Measurements from ENCODE around the gene PTPN3.

- TF ChIP-seq, protein P1, sequence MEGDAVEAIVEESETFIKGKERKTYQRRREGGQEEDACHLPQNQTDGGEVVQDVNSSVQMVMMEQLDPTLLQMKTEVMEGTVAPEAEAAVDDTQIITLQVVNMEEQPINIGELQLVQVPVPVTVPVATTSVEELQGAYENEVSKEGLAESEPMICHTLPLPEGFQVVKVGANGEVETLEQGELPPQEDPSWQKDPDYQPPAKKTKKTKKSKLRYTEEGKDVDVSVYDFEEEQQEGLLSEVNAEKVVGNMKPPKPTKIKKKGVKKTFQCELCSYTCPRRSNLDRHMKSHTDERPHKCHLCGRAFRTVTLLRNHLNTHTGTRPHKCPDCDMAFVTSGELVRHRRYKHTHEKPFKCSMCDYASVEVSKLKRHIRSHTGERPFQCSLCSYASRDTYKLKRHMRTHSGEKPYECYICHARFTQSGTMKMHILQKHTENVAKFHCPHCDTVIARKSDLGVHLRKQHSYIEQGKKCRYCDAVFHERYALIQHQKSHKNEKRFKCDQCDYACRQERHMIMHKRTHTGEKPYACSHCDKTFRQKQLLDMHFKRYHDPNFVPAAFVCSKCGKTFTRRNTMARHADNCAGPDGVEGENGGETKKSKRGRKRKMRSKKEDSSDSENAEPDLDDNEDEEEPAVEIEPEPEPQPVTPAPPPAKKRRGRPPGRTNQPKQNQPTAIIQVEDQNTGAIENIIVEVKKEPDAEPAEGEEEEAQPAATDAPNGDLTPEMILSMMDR (IDR thresholded peaks at IDR 0.05) = no peak
- no peak for TF ChIP-seq POLR2A (IDR thresholded peaks at IDR 0.05)
Observed at GRCh38 chr9:109471475-109472393, 26.4 kb downstream of the PTPN3 start.

Measured in esophagus squamous epithelium (tissue), 4 donors.